ENCODE measurements around the gene MYO1D. TPM values are rescaled to one million over a fixed set of nuclear protein-coding genes. Genes with fewer than 3 reads are reported as not detected.

MYO1D gene
- total RNA-seq, 2 donors from 2014 or later: 14.7 to 22.6 TPM

GRCh38 chr17:32489320-32490100 lies 387.4 kb downstream of the MYO1D start:
- Mint-ChIP-seq H3K9me3 (no peaks in the 10 kb centered on the region), H3K4me3 (peak overlapping the region; percentile 90 to 94), H3K4me1 (ENCODE audit: low read depth) (peaks cover 76% of the 10 kb centered on the region), H3K27ac (peak overlapping the region; percentile 76), H3K36me3 (ENCODE audit: insufficient read depth in 2 of 2) (peaks cover 17 to 31% of the 10 kb centered on the region in 2 donors), H3K27me3 (ENCODE audit: low read depth) (no peaks in the 10 kb centered on the region)
- no peak for ATAC-seq (replicated peaks in 1 of 2)
- DNase-seq: no peak

DNA sequence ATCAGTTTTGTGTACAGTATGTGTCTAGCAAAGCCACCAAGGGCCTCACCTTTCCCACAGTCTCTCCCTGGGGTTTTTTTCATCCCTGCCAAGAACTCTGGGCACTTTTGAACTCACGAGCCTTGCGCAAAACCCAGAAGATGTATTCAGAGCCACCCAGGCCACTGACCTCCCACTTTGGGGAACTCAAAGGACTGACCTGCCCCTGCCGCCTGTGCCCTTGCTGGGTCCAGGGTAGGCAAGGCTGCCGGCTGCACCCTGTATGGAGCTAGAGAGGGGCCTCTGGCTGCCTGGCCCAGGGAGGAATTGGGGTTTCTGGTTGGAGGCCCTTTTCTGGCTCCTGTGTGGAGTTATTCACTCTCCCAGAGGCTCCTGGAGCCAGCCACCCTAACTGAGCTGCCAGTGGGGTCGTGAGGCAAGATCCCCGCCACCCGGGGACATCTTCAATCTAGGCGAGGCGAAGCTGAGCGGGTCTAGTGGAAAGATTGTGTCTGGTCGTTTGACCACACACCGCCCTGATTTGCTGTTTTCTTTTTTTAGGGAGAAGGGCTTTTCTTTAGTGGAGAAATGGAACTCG lies 388.2 kb downstream of the MYO1D start:
- H3K36me3 Mint-ChIP-seq (ENCODE audit: insufficient read depth in 2 of 2): peaks cover 17 to 31% of the 10 kb centered on the region in 2 donors
- H3K27ac Mint-ChIP-seq: peak overlapping the region; percentile 88
- no peaks in the 10 kb centered on the region for H3K27me3 Mint-ChIP-seq (ENCODE audit: low read depth)
- ATAC-seq (replicated peaks in 1 of 2) (no peak), DNase-seq (no peak)
- peaks cover 74% of the 10 kb centered on the region for H3K4me1 Mint-ChIP-seq (ENCODE audit: low read depth)
- no peaks in the 10 kb centered on the region for H3K9me3 Mint-ChIP-seq
- peak overlapping the region; percentile 90 to 94 for H3K4me3 Mint-ChIP-seq

- peaks cover 73% of the 10 kb centered on the region for H3K4me1 Mint-ChIP-seq (ENCODE audit: low read depth)
- H3K4me3 Mint-ChIP-seq: peak overlapping the region; percentile 90 to 94
- H3K36me3 Mint-ChIP-seq (ENCODE audit: insufficient read depth in 2 of 2): peaks cover 17 to 31% of the 10 kb centered on the region in 2 donors
- H3K27ac Mint-ChIP-seq: peak overlapping the region; percentile 88
- ATAC-seq (replicated peaks in 1 of 2) (no peak), DNase-seq (no peak)
- no peaks in the 10 kb centered on the region for H3K9me3 Mint-ChIP-seq
- H3K27me3 Mint-ChIP-seq (ENCODE audit: low read depth): no peaks in the 10 kb centered on the region
Observed at GRCh38 chr17:32488177-32488542, 388.8 kb downstream of the MYO1D start.

GRCh38 chr17:32487473-32488176 lies 389.3 kb downstream of the MYO1D start:
- peak; percentile 42 to 54 for DNase-seq
- peaks cover 68% of the 10 kb centered on the region for H3K4me1 Mint-ChIP-seq (ENCODE audit: low read depth)
- H3K27ac Mint-ChIP-seq: peak overlapping the region; percentile 88
- no peaks in the 10 kb centered on the region for H3K9me3 Mint-ChIP-seq
- peak overlapping the region; percentile 90 to 94 for H3K4me3 Mint-ChIP-seq
- H3K27me3 Mint-ChIP-seq (ENCODE audit: low read depth): no peaks in the 10 kb centered on the region
- peak; percentile 42 to 53 for ATAC-seq (replicated peaks in 1 of 2)
- peaks cover 17 to 31% of the 10 kb centered on the region in 2 donors for H3K36me3 Mint-ChIP-seq (ENCODE audit: insufficient read depth in 2 of 2)

DNA sequence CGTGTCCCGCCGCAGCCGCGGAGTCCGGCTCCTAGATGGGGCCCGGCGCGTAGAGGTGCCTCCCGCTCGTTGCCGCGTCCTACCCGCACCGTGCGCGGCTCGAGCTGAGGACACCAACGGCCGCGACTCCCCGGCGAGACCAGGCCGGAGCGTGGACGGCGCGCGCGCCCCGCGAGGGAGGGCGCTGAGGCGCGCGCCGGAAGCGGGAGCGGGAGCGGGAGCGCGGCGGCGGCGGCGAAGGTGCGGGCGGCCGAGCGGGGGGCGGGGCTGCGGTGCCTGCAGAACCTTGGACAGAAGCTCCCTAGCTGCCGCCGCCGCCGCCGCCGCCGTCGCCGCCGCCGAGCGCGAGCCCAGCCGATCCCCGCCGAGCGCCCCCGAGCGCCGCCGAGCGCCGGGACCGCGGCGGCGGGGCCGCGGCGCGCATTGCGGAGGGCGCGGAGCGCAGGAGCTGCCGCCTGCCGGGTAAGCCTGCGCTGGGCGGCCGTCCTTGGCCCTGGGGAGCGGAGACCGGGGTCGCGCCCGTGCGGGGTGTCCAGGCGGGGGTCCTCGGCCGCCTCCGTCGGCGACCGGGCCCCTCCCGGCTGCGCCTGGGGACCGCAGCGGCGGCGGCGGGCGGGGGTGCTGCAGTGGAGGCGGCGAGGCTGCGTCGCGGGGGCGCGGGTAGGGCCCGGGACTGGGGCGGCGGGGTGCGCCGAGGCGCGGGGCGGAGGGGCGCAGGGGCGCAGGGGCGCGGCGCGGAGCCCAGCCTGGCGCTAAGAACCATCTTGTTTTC lies 390.0 kb downstream of the MYO1D start, which contains the start of gene CDK5R1:
Gene CDK5R1, plus strand, starts transcription at position 293 of the 772 bp plus-strand sequence. CDS start 628 bp downstream, outside the sequence.
- Mint-ChIP-seq H3K9me3 (no peaks in the 10 kb centered on the region), H3K27ac (peak within 1 kb of the TSS; percentile 94), H3K4me1 (ENCODE audit: low read depth) (peaks cover 61% of the 10 kb centered on the region), H3K4me3 (peak within 1 kb of the TSS; percentile 90 to 94), H3K27me3 (ENCODE audit: low read depth) (no peaks in the 10 kb centered on the region), H3K36me3 (ENCODE audit: insufficient read depth in 2 of 2) (peaks cover 17 to 33% of the 10 kb centered on the region in 2 donors)
- peak; percentile 82 to 86 for DNase-seq
- ATAC-seq (replicated peaks in 1 of 2): peak; percentile 72 to 74

GRCh38 chr17:32486111-32486700 lies 390.7 kb downstream of the MYO1D start:
- H3K27ac Mint-ChIP-seq: peak overlapping the region; percentile 94

DNA sequence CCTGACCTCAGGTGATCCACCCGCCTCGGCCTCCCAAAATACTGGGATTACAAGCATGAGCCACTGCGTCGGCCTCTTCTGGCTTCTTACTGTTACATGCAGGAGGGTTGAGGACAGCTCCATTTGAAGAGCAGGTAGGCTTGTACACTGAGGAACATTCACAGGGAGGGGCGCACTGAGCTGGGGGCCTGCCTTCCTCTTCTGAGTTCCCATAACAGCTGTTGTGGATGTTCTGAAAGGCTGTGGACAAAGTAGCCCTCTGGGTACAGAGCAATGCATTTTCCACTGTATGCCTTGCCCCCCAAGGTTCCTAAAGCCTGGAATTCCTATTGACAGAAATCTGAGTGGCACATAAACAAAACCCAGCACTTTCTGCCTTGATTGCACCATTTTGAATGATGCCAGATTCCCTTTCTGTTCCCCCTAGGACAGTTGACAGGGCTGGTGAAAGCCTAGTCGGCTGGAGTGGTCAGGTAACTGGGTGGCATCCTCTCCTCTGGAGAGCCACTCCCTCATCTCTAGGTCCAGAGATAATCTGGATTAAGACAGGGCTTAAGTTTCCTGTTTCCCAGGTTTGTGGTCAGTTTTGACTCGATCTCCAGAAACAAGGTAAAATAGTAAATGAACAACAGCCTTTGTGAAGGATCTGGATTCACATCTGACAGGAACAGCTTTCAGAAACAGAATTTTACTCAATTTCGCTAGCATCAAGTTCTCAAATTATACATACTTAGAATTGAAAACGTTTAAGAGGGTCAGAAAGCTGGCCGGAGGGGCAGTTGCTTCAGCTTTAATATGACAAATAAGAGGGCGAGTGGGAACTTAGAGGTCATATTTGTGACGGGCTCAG lies 391.4 kb downstream of the MYO1D start:
- H3K9me3 Mint-ChIP-seq: no peaks in the 10 kb centered on the region
- peak overlapping the region; percentile 62 to 87 for H3K4me3 Mint-ChIP-seq
- H3K27ac Mint-ChIP-seq: peak overlapping the region; percentile 94

More at GRCh38 chr17:32486111-32486700, 390.7 kb downstream of the MYO1D start:
- Mint-ChIP-seq H3K9me3 (no peaks in the 10 kb centered on the region), H3K27me3 (ENCODE audit: low read depth) (no peaks in the 10 kb centered on the region), H3K4me3 (peak overlapping the region; percentile 62 to 87), H3K4me1 (ENCODE audit: low read depth) (peaks cover 54% of the 10 kb centered on the region), H3K36me3 (ENCODE audit: insufficient read depth in 2 of 2) (peaks cover 18 to 38% of the 10 kb centered on the region in 2 donors)
- ATAC-seq (replicated peaks in 1 of 2) (peak; percentile 79 to 83), DNase-seq (peak; percentile 75 to 77)

DNA sequence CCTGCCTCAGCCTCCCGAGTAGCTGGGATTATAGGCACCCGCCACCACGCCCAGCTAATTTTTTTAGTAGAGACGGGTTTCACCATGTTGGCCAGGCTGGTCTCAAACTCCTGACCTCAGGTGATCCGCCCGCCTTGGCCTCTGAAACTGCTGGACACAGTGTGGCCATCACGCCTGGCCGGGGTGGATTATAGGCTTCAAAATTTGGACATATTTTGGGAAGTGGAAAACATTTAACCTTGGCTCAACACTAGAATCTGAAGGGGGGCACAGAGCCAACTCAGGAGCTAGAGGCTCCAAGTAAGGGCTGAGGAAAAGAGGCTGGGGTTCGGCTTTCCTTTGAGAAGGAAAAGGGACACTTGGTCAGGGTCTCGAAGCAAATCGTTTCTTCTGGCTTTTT lies 392.3 kb downstream of the MYO1D start:
- no peak overlapping the region for H3K4me3 Mint-ChIP-seq
- H3K36me3 Mint-ChIP-seq (ENCODE audit: insufficient read depth in 2 of 2): peaks cover 14 to 29% of the 10 kb centered on the region in 2 donors
- peaks cover 38% of the 10 kb centered on the region for H3K4me1 Mint-ChIP-seq (ENCODE audit: low read depth)
- H3K27ac Mint-ChIP-seq: no peak overlapping the region
- ATAC-seq (replicated peaks in 1 of 2) (no peak), DNase-seq (no peak)
- H3K9me3 Mint-ChIP-seq: no peaks in the 10 kb centered on the region
- H3K27me3 Mint-ChIP-seq (ENCODE audit: low read depth): no peaks in the 10 kb centered on the region

More for the DNA sequence above, 391.4 kb downstream of the MYO1D start:
- no peak for ATAC-seq (replicated peaks in 1 of 2)
- Mint-ChIP-seq H3K27me3 (ENCODE audit: low read depth) (no peaks in the 10 kb centered on the region), H3K4me1 (ENCODE audit: low read depth) (peaks cover 47% of the 10 kb centered on the region), H3K36me3 (ENCODE audit: insufficient read depth in 2 of 2) (peaks cover 16 to 36% of the 10 kb centered on the region in 2 donors)
- no peak for DNase-seq

GRCh38 chr17:32484041-32484461 lies 392.9 kb downstream of the MYO1D start:
- peaks cover 11 to 23% of the 10 kb centered on the region in 2 donors for H3K36me3 Mint-ChIP-seq (ENCODE audit: insufficient read depth in 2 of 2)
- peaks cover 33% of the 10 kb centered on the region for H3K4me1 Mint-ChIP-seq (ENCODE audit: low read depth)
- H3K4me3 Mint-ChIP-seq: no peak overlapping the region
- no peak for ATAC-seq (replicated peaks in 1 of 2)
- H3K27me3 Mint-ChIP-seq (ENCODE audit: low read depth): no peaks in the 10 kb centered on the region
- peak overlapping the region; percentile 4 for H3K27ac Mint-ChIP-seq
- no peak for DNase-seq
- no peaks in the 10 kb centered on the region for H3K9me3 Mint-ChIP-seq

DNA sequence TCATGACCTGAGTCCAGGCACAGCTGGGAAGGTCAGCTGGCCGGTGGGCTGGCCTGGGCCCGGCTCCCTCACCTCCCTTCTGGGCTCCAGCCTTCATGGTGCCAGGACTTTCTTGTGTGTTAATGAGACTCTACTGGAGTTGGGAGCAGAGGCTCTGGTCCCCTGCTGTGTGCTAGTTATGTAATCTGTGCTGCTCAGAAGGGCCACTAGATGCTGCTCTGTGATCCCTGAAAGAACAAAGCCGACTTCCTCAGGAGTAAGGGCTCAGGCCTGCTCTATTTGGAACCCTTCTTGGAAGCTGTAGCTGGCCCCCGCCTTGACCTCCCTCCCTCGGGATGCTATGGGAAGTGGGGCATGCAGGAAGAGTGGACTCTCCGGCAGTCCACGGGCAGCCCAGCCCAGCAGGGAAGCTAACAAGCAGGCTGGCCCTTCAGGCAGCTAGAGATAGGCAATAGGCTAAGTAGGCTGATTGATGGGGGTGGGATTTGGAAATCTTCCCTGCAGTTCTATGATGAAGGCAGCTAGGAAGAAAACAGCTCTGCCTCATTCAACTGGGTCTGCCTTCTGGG lies 393.4 kb downstream of the MYO1D start:
- Mint-ChIP-seq H3K27ac (no peak overlapping the region), H3K27me3 (ENCODE audit: low read depth) (no peaks in the 10 kb centered on the region), H3K36me3 (ENCODE audit: insufficient read depth in 2 of 2) (peaks cover 9 to 21% of the 10 kb centered on the region in 2 donors), H3K9me3 (no peaks in the 10 kb centered on the region), H3K4me3 (no peak overlapping the region), H3K4me1 (ENCODE audit: low read depth) (peaks cover 27% of the 10 kb centered on the region)
- DNase-seq (no peak), ATAC-seq (replicated peaks in 1 of 2) (no peak)

GRCh38 chr17:32482568-32483320 lies 394.2 kb downstream of the MYO1D start:
- no peak overlapping the region for H3K4me3 Mint-ChIP-seq
- no peak for DNase-seq
- H3K36me3 Mint-ChIP-seq (ENCODE audit: insufficient read depth in 2 of 2): peaks cover 5 to 14% of the 10 kb centered on the region in 2 donors

More at GRCh38 chr17:32482568-32483320, 394.2 kb downstream of the MYO1D start:
- Mint-ChIP-seq H3K27ac (peak overlapping the region; percentile 89), H3K9me3 (no peaks in the 10 kb centered on the region), H3K27me3 (ENCODE audit: low read depth) (no peaks in the 10 kb centered on the region), H3K4me1 (ENCODE audit: low read depth) (peaks cover 19% of the 10 kb centered on the region)
- ATAC-seq (replicated peaks in 1 of 2): no peak

All from activated T-cell treated with anti-CD3 and anti-CD28 coated beads, Interleukin-2, amount 50 U/mL, for 72 hours (primary cell).